Osteoblast (primary cell): ENCODE measurements around the gene OPN4. TPM values are rescaled to one million over a fixed set of nuclear protein-coding genes. Genes with fewer than 3 reads are reported as not detected.

Source experiments
- total RNA-seq: library from RNA; depleted of rRNA; stranded (reverse); fragments of >200 nt; gene quantifications from 2 replicates; pipeline ENCODE4 v1.2.3, GENCODE V29; 2012

Gene OPN4
- total RNA-seq, 1 donor, result not detected

Other genes starting within 250 kb of the OPN4 start
- gene WAPL, start 132.8 kb upstream of the OPN4 start, total RNA-seq, result 40.2 and 46.0 TPM in 2 replicates
- gene LDB3, start 14.0 kb downstream of the OPN4 start, total RNA-seq, result under 0.01 TPM in 2 replicates
- gene BMPR1A, start 102.1 kb downstream of the OPN4 start, total RNA-seq, result 71.7 and 73.7 TPM in 2 replicates